Measurements from ENCODE around the gene ACAD11.
"Not testable (repeated sequence)": the region's sequence is repeated elsewhere in the genome, so short reads cannot be mapped to it uniquely, and the experiment has no call there.

ACAD11 gene

DNA sequence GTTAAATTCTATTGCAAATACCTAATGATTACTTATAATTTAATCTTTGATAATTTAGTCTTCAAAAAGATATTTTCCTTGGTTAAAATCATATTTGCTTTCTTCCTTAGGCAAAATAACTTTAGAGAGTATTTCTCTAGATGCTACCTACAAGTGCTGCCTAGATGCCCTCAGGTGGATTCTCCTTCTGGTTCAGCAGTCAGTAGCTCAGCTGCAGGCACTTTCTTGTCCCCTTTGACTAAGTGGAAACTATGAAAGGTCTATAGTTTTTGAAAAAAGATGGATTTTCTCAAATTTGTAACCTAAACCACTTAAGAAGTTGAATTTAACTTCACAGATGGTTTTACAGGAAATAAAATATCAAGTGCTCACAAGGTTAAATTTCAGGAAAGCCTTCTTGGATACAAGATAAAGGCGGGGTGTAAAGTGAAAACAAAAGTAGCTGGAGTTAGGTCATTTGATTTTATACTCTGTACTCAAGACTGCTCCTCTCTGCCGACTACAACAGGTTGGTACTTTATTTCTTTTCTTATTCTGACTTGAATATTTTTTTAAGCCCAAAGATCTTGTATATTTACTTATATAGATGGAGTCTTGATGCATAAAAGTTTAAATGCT is 62.7 kb downstream of the ACAD11 start, which contains the start of gene ACKR4:
TSS of gene ACKR4 (plus strand) at position 455 of the 618 bp plus-strand sequence. CDS start 3,128 bp downstream, outside the sequence.
- no peak for DNase-seq

DNA sequence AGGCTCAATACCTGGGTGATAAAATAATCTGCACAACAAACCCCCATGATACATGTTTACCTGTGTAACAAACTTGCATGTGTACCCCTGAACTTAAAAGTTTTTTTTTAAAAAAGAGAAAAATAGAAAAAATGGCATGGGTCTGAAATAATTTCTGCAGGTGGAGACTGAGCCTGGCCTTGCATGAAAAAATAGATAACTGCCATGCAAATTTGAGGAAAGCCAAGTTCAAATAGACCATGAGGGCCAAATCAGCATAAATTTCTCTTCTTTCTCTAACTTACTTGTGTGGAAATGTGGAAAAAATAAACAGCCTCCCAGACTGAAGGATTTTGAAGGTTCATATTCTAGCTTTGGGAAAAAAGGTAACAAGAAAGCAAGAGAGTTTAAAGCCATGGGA is 63.3 kb downstream of the ACAD11 start:
- DNase-seq = no peak

DNA sequence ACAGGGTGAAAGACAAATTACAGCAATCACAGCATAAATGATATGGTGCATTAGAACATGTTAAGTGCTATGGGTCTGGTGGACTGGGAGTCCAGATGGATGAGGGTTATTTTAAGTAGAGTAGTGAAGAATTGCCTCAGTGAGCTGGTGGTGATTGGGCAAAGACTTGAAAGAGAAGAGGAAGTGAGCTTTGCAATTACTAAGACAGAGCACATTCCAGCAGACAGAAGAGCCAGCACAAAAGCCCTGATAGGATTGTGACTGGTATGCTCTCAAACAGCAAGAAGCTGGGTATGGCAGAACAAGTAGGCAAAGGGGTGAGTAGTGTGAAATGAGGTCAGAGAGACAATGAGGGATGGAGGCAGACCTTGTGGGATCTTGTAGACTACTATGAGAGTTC is 64.6 kb downstream of the ACAD11 start:
- DNase-seq = no peak

DNA sequence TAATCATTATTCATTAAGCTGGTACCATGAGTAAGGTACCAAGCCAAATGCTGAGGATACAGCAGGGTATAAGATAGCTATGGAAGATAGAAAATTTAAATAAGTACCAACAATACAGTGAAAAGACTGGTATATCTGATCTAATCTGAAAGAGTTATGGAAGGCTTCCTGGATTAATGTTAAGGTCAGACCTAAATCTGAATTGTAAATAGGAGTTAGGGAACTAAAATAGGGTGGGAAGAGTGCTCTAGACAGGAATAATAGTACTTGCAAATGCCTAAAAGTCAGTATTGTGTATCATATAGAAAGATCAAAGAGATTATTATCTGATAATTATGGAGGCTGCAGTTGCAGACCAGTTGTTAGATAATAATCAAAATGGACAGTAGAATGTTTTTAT is 65.1 kb downstream of the ACAD11 start:
- DNase-seq = no peak

DNA sequence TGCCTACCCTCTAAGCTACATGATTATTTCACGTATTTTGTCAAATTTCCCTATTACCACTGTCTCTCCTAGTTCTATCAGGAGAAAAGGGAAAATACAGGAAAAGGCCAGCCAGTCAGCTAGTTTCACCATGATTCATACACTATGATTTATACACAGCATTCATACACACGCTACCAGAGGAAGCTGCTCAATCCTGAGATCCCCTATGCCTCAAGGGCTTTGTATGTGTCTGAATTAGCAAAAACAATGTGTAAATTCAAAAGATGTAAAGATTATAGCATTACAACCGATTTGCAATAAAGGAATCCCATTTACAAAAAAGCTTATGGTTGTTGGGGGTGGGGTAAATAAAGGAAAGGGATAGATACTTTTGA is 65.7 kb downstream of the ACAD11 start:
- no peak for DNase-seq

DNA sequence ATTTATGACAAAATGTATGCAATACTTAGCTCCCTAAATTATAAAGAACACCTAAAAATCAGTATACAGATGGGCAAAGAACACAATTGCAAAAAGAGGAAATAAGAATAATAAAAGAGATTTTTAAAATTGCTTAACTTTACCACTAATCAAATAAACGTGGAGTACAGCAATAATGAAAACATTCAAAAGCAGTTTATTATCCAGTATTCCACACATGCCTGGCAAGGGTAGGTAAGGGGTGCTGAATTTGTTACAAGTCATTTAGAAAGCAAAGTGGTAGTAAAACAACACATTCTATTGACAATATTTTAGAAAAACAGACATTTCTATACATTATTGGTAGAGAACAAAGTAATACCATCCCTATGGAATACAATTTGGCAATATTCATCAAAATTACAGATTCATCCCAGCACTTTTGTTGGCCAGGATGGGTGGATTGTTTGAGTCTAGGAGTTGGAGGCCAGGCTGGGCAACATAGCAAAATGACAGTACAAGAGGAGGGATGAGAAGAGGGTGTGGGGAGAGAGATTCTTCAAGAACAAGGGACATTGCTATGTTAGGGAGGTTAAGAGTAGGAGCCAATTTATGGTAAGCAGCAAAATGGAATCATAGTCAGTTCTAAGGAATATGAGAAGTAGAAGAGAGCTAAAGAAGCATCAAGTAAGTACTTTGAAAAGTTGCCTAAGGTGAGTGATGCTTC is 66.2 kb downstream of the ACAD11 start:
- DNase-seq = no peak

DNA sequence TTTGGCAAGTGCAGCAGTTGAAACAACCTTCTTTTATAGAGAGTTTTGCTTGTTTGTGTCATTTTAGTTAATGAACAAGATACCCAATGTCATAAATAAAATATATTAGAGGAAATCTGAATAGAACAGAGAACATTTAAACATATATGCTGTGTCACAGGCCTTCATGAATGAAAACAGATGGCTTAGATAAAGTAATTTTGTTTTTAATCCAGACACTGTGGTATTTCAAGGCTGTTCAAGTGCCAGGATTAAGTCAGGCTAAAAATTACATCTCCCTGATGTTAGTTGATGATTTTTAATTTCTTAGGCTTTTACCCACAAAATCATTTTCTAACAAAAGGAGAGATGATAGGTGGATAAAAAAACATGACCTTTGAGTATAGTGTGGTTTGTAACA is 67.4 kb downstream of the ACAD11 start:
- no peak for DNase-seq

DNA sequence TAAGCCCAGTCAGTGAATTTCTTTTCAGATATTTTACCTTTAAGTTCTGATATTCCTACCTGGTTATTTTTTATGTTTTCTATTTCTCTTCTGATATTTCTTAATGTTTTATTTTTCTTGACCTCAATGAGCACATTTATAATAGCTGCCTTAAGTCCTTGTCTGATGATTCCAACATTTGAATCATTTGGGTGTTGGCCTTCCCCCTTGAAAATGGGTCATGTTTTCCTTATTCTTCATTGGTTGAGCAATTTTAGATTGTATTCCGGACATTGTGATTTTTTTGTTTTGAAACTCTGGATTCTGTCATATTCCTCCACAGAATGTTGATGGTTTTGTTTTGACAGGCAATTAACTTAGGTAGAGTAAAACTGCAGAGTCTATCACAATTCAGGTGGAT is 72.2 kb downstream of the ACAD11 start:
- no peak for DNase-seq

DNA sequence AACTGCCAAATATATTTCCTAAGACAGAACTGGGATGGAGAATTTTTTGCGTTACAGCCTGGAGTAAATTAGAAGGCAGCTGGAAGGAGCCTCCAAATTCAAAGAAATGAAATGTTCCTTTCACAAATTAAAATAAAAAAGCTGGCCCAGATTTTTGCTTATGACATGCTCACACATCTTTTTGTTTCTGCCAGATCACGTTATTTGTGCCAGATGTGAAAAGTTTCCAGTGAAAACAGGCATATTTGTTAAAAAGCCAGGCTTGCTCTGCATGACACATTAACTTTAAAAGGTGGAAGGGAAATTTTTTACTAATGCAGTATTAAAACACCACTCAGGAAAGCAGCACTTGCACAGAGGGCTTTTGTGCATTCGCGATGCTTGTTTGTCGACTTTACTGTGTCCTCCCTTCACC is 85.8 kb downstream of the ACAD11 start:
- DNase-seq = no peak

DNA sequence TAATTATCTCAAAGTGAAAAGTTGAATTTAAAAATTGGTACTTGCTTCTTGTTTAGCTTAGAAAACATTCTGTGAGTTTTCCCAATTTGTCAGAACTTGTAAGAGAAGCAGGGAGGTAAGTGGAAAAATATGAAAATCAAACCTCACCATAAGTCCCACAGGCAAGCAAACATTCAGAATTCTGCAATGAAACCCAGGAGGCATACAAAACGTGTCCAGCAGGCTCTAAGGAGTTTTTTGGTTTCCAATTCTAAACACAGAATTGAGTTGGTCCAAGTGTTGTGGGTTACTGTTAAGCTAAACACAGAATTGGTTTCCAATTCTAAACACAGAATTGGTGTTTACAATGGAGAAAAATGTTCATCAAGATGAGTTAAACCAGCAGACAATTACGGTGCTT is 89.6 kb downstream of the ACAD11 start:
- DNase-seq = no peak

DNA sequence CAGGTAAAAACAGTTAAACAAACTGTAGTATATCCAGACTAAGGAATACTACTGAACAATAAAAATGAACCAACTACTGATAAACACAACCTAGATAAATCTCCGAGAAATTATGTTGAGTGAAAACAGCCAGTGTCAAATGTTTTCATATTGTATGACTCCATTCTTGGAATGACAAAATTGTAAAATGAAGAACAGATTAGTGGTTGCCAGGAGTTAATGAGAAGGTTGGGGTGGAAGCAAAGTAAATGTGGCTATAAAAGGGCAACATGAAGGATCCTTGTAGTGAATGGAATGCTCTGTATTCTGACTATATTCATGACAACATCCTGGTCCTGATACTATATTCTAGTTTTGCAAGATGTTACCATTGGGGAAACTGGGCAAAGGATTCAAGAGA is 90.0 kb downstream of the ACAD11 start:
- no peak for DNase-seq

DNA sequence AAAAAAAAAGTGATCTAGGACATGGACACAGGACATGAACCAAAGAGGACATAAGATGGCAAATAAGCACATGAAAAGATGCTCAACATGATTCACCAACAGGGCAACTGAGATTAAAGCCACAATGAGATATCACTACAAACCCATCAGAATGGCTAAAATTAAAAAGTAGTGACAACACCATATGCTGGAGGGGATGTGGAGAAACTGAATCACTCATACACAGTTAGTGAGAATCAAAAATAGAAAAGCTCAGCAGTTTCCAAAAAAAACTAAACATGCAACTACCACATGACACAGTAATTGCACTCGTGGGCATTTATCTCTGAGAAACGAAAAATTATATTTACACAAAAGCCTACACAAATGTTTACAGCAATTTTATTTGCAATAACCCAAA is 90.5 kb downstream of the ACAD11 start:
- DNase-seq = no peak

DNA sequence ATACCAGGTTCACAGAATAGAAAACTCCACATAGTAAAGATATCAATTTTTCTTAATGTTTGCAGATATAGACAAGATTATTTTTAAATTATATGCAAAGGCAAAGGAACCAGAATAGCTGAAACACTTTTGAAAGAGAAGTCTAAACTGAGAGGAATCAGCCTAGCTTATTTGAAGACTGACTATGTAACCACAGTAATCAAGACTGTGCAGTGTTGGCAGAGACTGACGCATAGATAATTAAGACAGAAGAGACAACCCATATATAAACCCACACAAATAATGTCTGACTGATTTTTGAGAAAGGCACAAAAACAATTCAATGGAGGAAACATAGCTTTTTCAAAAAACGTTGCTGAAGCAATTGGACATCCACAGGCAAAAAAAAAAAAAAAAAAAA is 91.2 kb downstream of the ACAD11 start:
- DNase-seq = no peak

DNA sequence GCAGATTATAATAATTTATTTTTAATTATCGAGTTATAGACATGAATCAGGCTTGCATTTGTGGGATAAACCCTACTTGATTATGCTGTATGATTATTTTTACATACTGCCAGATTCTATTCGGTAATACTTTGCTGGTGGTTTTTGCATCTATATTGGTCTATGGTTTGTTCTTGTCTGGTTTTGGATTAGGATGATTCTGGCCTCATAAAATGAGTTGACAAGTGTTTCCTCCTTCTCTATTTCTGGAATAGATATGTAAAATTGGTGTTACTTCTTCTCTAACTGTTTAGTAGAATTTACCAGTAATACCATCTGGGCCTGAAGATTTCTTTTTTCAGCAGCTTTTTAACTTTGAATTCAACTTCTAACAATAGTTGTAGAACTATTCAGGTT is 95.5 kb downstream of the ACAD11 start:
- no peak for DNase-seq

DNA sequence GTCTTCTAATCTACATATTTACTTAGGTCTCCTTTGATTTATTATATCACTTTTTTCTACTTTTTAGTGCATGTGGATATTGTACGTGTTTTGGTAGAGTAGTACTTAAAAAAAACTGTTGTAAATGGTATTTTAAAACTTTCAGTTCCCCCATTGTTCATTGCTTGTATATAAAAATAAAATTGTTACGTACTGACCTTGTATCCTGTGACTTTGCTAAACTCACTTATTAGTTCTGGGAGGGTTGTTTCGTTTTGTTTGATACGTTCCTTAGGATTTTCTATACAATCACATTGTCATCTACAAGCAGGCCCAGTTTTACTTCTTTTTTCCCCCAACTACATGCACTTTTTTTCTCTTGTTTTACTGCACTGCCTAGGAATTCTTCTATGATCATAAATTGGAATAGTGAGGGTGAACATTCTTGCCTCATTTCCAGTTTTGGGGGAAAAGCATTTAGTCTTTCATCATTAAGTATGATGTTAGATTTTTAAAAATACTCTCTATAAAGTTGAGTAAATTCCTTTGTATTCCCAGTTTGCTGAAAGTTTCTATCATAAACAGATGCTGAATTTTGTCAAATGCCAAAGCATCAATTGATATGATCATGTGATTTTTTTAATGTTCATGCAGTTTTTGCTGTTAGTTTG is 96.1 kb downstream of the ACAD11 start:
- no peak for DNase-seq

DNA sequence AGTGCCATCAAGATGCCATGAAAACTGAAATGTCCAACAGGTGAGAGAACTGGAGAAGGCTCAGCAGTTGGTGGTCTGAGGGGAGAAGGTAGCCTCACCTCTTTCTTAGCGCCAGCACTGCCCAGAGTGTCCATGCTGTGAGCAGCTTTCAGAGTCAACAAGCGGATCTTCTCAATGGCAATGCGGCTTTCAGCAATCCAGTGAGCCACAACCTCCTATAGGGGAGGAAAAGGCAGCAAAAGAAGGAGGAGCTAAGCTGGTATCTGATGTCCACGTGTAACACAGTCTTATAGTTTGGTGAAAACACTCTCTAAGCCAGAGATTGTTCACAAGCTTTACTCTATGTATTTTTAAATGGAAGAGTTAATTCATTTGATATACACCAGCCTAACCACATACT is 98.6 kb downstream of the ACAD11 start:
- DNase-seq = no peak

DNA sequence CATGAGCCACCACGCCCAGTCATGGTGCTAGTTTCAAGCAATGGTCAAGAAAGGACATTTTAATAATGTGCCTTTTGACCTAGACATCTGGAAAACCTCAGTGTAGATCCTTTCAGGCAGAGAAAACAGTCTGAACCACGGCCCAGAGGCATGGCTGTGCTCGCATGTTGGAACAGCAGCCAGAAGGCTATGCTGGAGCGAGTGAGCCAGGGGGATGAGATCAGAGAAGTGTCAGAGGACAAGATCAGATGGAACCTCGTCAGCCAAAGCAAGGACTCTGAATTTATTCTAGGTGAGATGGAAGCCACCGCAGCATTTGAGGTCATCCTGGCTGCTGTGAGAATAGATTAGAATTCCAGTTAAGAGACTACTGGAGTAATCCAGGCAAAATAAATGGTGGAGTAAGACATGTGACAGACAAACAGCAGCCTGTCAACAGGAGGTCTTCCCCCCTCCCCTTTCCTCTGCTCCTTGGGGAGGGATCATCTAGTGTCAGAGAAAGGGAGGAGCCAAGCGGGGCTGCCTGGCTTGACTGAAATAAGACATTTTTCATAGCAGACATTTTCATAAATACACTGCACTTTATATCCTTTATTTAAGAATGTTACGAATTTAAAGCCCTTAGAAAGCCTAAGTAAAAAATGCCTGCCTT is 103.0 kb downstream of the ACAD11 start:
- no peak for DNase-seq

DNA sequence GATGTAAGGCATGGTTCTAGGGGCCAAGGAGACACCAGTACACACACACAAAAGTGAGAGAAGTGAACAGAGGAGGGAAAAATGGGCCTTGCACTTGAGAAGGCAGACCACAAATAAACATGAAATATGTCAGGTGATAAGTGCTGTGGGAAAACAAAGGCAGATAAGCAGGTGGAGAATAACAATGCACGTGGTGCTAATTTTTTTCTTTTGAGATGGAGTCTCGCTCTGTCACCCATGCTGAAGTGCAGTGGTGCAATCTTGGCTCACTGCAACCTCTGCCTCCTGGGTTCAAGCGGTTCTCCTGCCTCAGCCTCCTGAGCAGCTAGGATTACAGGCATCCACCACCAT is 103.6 kb downstream of the ACAD11 start:
- DNase-seq = not testable (repeated sequence)

DNA sequence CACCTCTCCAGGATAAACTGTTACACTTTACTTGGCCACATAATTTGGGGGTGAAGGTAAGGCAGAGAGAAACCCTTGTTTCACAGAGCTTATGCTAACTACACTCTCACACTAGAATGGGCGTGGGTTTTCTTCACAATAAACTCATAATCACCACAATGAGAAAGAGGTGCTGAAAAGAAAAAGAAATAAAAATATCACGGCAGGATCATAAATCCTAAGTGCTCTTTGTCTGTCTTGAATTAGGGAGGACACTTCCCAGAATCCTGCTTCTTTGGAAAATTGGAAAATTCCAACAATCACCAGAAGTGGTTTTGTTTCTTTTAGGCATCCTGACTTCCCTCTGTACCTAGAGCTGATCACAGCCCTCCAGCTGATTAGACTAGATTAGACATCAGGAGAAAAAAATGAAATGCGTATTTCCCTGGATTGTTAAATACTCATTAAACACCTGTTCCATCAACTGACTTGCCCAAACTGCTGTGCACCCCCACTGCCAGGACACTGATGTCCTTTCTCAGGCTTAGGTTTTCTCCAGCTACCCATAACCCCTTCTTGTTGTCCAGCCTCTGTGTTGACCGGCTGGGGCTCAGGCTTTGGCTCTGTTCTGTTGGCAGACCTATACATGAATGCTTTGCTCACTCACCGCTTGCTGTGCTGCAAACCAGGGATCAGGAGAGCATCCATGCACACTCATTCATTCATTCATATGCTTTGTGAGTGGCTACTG is 104.1 kb downstream of the ACAD11 start:
- no peak for DNase-seq

DNA sequence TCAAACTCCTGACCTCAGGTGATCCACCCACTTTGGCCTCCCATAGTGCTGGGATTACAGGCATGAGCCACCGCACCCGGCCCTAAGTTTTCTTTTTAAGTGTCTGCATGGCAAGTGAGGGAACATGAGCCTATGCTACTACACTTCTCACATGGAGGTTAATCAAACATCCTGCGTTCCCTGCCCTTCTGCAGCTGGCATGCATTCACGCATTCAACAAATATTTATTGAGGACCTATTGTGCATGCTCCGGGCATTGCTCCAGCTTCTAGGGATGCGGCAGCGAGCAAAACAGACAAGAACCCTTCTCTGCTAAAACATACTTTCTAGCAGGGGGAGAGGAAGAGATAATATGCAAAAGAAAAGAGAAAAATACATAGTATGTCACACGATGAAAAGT is 105.2 kb downstream of the ACAD11 start:
- DNase-seq = peak; percentile 24

DNA sequence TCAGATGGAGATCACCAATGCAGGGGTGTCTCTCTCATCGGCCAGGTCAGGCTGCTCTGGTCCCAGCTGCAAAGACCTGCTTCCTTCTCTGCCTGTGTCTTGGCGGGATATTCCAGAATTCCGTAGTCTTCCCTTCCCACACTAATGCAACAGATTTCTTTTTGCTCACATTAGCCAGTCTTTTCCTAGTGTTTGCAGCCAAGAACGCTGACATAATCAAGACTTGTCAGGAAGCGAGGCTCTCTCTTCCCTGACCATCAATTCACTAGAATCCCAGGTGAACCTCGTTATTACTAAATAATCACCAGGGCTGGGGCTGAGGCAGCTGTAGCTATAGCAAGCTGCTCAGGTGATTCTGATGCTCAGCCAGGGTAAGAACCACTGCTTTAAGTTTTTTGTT is 105.8 kb downstream of the ACAD11 start:
- no peak for DNase-seq

DNA sequence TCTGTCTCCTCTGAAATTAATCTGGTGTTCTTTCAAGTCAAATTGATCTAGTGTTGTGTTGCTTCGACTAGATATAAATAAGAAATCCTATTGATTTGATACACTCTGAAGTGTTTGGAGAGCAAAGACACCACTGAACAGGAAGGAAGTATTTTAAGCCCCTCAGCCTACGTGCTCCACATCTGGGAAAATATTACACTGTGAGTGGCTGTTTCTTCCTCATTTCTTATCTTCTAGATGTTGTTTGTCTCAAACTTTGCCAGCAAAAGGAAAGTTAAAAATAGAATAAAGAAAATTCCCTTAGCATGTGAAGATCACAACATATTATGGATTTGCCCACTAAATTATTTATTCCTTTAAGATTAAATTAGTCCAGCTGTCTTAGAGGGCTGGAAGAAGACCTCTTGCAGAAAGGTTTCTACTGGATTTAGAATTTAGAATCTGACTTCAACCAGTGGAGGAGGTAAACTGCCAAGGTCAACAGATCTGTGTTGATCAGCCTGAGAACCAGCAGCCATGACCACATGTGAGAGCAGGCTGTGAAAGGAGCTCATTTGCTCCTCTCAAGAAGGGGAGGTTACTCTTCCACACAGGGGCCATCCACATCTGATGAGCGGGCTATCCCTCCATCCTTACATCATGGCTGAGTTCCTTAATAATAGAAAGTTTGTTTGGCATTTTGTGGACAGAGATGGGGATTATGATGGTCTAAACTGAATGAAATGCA is 108.9 kb downstream of the ACAD11 start:
- no peak for DNase-seq
